HG02970 (cell line): Measurements from ENCODE around the gene UBC.

Source experiments
- ATAC-seq: cut with Tn5 transposase; IDR thresholded peaks from one replicate; pipeline ENCODE4 v1.9.1; 2021; ENCODE audit warnings: mild to moderate bottlenecking, moderate library complexity, moderate number of reproducible peaks; ENCODE audit not compliant: unreplicated experiment, low FRiP score

Gene UBC

GRCh38 chr12:124914392-124915238, at the start of gene UBC:
TSS of gene UBC (minus strand) at chr12:124914650. CDS start at chr12:124913771, 879 bp downstream.
- peak; percentile 41 for ATAC-seq

- ATAC-seq, result no peak
Measured at GRCh38 chr12:124963211-124963610, 48.8 kb upstream of the UBC start.

- no peak for ATAC-seq
Measured at GRCh38 chr12:124961055-124961454, 46.6 kb upstream of the UBC start.

GRCh38 chr12:124956571-124956970, 42.1 kb upstream of the UBC start:
- no peak for ATAC-seq

- ATAC-seq, result no peak
Measured at GRCh38 chr12:124954771-124955170, 40.3 kb upstream of the UBC start.

GRCh38 chr12:124953689-124954405, 39.4 kb upstream of the UBC start:
- ATAC-seq, result no peak

- ATAC-seq, result no peak
Measured at GRCh38 chr12:124952801-124953200, 38.4 kb upstream of the UBC start.

GRCh38 chr12:124952295-124952694, 37.8 kb upstream of the UBC start:
- ATAC-seq, result no peak

GRCh38 chr12:124949779-124950728, 35.6 kb upstream of the UBC start:
- ATAC-seq, result no peak

- ATAC-seq, result no peak
Measured at GRCh38 chr12:124949066-124949465, 34.6 kb upstream of the UBC start.

- ATAC-seq, result no peak
Measured at GRCh38 chr12:124947561-124948398, 33.3 kb upstream of the UBC start.

GRCh38 chr12:124947013-124947412, 32.6 kb upstream of the UBC start:
- ATAC-seq, result no peak

GRCh38 chr12:124946447-124946793, 32.0 kb upstream of the UBC start:
- ATAC-seq, result no peak

GRCh38 chr12:124941170-124941527, 26.7 kb upstream of the UBC start:
- ATAC-seq, result no peak

- peak; percentile 35 for ATAC-seq
Measured at GRCh38 chr12:124940393-124941169, 26.1 kb upstream of the UBC start.

GRCh38 chr12:124940143-124940392, 25.6 kb upstream of the UBC start:
- ATAC-seq, result peak; percentile 35

GRCh38 chr12:124939421-124940142, 25.1 kb upstream of the UBC start:
- peak; percentile 51 for ATAC-seq

- ATAC-seq, result peak; percentile 34
Measured at GRCh38 chr12:124939079-124939420, 24.6 kb upstream of the UBC start.

- ATAC-seq, result no peak
Measured at GRCh38 chr12:124938587-124938986, 24.1 kb upstream of the UBC start.
